CD4-positive, alpha-beta T cell (primary cell): ENCODE results near the gene CD24. TPM values are rescaled to one million over a fixed set of nuclear protein-coding genes. Genes with fewer than 3 reads are reported as not detected.

Experiments used
- ATAC-seq: fragments of 200-7000 bp; cut with Tn5 transposase; one replicate; pipeline ENCODE4 v1.10.0; 2022; ENCODE audit warnings: mild to moderate bottlenecking; ENCODE audit not compliant: poor library complexity
- CTCF ChIA-PET: fragments of 350-600 bp; sonication (Branson Sonifier 250); formaldehyde crosslinking; loops from one replicate; lab custom pipeline; 2021; ENCODE audit warnings: antibody characterized with exemption, inconsistent platforms; lab: Charles Lee
- POLR2A ChIA-PET: fragments of 350-600 bp; sonication (Branson Sonifier 250); formaldehyde crosslinking; loops from one replicate; lab custom pipeline; 2021; ENCODE audit warnings: antibody characterized with exemption, inconsistent platforms; lab: Charles Lee
- DNase-seq, 14 experiments: peaks; one replicate each; pipeline ENCODE4 v3.0.0-alpha.2; 2013 to 2020; ENCODE audit warnings: mixed read lengths in 2 of 14
- H3K27ac ChIP-seq, 2 donors: one replicate each; pipeline versions ENCODE4 v1.5.1 to v1.7.0; 2013; ENCODE audit warnings: low read length in 2 of 2, low read depth in 1 of 2, mild to moderate bottlenecking in 1 of 2
- H3K27me3 ChIP-seq, 2 experiments: 1 replicate in 1 of 2; 2 replicates in 1 of 2; pipeline versions ENCODE4 v1.6.1 to v1.7.0; 2013; ENCODE audit warnings: low read length in 2 of 2, control low read depth in 1 of 2, mild to moderate bottlenecking in 1 of 2, moderate library complexity in 1 of 2; ENCODE audit not compliant: insufficient read depth in 2 of 2, control insufficient read depth in 1 of 2
- H3K36me3 ChIP-seq: one replicate; pipeline ENCODE4 v1.6.1; 2013; ENCODE audit warnings: low read length, control low read depth; ENCODE audit not compliant: insufficient read depth
- H3K4me1 ChIP-seq: one replicate; pipeline ENCODE4 v1.6.1; 2013; ENCODE audit warnings: low read length, control low read depth; ENCODE audit not compliant: insufficient read depth
- H3K4me3 ChIP-seq: one replicate; pipeline ENCODE4 v1.5.1; 2013; ENCODE audit warnings: mild to moderate bottlenecking, low read length, moderate library complexity
- H3K9me3 ChIP-seq, 2 experiments: 1 replicate in 1 of 2; 2 replicates in 1 of 2; pipeline versions ENCODE4 v1.6.1 to v1.7.0; 2013; ENCODE audit warnings: low read length in 2 of 2, mild to moderate bottlenecking in 2 of 2, control low read depth in 1 of 2, moderate library complexity in 1 of 2; ENCODE audit not compliant: control insufficient read depth in 1 of 2, insufficient read depth in 1 of 2
- H3K27ac Mint-ChIP-seq: one replicate; pipeline ENCODE4 v1.8.0; 2020; ENCODE audit warnings: mixed read lengths
- H3K27me3 Mint-ChIP-seq: one replicate; pipeline ENCODE4 v1.8.0; 2021; ENCODE audit warnings: mixed read lengths
- H3K36me3 Mint-ChIP-seq: one replicate; pipeline ENCODE4 v1.8.0; 2021; ENCODE audit warnings: low read depth, mixed read lengths
- H3K4me1 Mint-ChIP-seq: one replicate; pipeline ENCODE4 v1.8.0; 2021; ENCODE audit warnings: low read depth, mixed read lengths
- H3K4me3 Mint-ChIP-seq: one replicate; pipeline ENCODE4 v1.8.0; 2020; ENCODE audit warnings: mild to moderate bottlenecking, mixed read lengths
- H3K9me3 Mint-ChIP-seq: one replicate; pipeline ENCODE4 v1.8.0; 2020; ENCODE audit warnings: mixed read lengths
- CTCF ChIP-seq: fragments of 200-600 bp; IDR thresholded peaks from one replicate; pipeline ENCODE4 v1.8.0; 2022; ENCODE audit warnings: antibody characterized with exemption, mild to moderate bottlenecking
- intact Hi-C, 2 experiments: fragments of 100-400 bp; cut with DNase I in 1 of 2; cut with micrococcal nuclease in 1 of 2; formaldehyde crosslinking; loops; one replicate each; pipeline versions ENCODE4 v1.15.1 to v1.9.0; 2023 to 2025; cut with DNase I, micrococcal nuclease
- total RNA-seq, 174 experiments: library from RNA in 2 of 174; stranded (reverse) in 2 of 174; gene quantifications; one replicate each; pipeline ENCODE4 v1.2.3 and lab custom pipeline; 2021 to 2026

The CD24 gene
- total RNA-seq, 2 experiments from 2014 or later = not detected

- ATAC-seq (no peak), DNase-seq (no peak)
- H3K9me3 ChIP-seq = no peaks in the 10 kb centered on the region
- intact Hi-C loops = no loop called here
- H3K4me3 ChIP-seq = no peak overlapping the region
- Mint-ChIP-seq H3K9me3 (no peaks in the 10 kb centered on the region), H3K4me3 (no peak overlapping the region), H3K27me3 (peaks cover 53% of the 10 kb centered on the region), H3K36me3 (no peaks in the 10 kb centered on the region), H3K27ac (no peak overlapping the region), H3K4me1 (no peaks in the 10 kb centered on the region)
- H3K4me1 ChIP-seq = no peaks in the 10 kb centered on the region
- H3K27me3 ChIP-seq = peaks cover 2 to 10% of the 10 kb centered on the region in 2 experiments
- ChIA-PET CTCF (no interaction called here), POLR2A (no interaction called here)
- no peak overlapping the region for H3K27ac ChIP-seq
- no peak for TF ChIP-seq CTCF
- no peaks in the 10 kb centered on the region for H3K36me3 ChIP-seq
These were observed 48.6 kb downstream of the CD24 start for GRCh38 chr6:106925948-106926347.

- Mint-ChIP-seq H3K27ac (no peak overlapping the region), H3K27me3 (peaks cover 53% of the 10 kb centered on the region), H3K4me3 (no peak overlapping the region), H3K36me3 (no peaks in the 10 kb centered on the region), H3K9me3 (no peaks in the 10 kb centered on the region), H3K4me1 (no peaks in the 10 kb centered on the region)
- ChIA-PET POLR2A (no interaction called here), CTCF (no interaction called here)
- Histone ChIP-seq H3K4me1 (no peaks in the 10 kb centered on the region), H3K36me3 (no peaks in the 10 kb centered on the region), H3K4me3 (no peak overlapping the region), H3K27me3 (peaks cover 2 to 10% of the 10 kb centered on the region in 2 experiments), H3K9me3 (no peaks in the 10 kb centered on the region), H3K27ac (no peak overlapping the region)
- TF ChIP-seq CTCF = no peak
- intact Hi-C loops = no loop called here
- DNase-seq (no peak), ATAC-seq (no peak)
These were observed 49.6 kb downstream of the CD24 start for GRCh38 chr6:106924694-106925523.

GRCh38 chr6:106922626-106923025 lies 51.9 kb downstream of the CD24 start:
- no peak for DNase-seq
- ATAC-seq = no peak
- ChIA-PET POLR2A (no interaction called here), CTCF (no interaction called here)
- H3K4me1 Mint-ChIP-seq = no peaks in the 10 kb centered on the region
- no peaks in the 10 kb centered on the region for H3K4me1 ChIP-seq
- peaks cover 52% of the 10 kb centered on the region for H3K27me3 Mint-ChIP-seq
- no peaks in the 10 kb centered on the region for H3K9me3 ChIP-seq
- no peak overlapping the region for H3K27ac ChIP-seq
- H3K36me3 Mint-ChIP-seq = no peaks in the 10 kb centered on the region
- no peak overlapping the region for H3K4me3 ChIP-seq
- no peaks in the 10 kb centered on the region for H3K36me3 ChIP-seq
- no peaks in the 10 kb centered on the region for H3K9me3 Mint-ChIP-seq
- peaks cover 0 to 10% of the 10 kb centered on the region in 2 experiments for H3K27me3 ChIP-seq
- intact Hi-C loops = no loop called here
- no peak overlapping the region for H3K27ac Mint-ChIP-seq
- no peak overlapping the region for H3K4me3 Mint-ChIP-seq
- TF ChIP-seq CTCF = no peak

Other genes with a start within 250 kb of the CD24 start
- gene MTRES1, start 53.5 kb upstream of the CD24 start, total RNA-seq = 10 to 100 TPM; 11.2 to 12.2 TPM
- under 1 TPM; 0.82 to 0.92 TPM for gene BEND3, start 140.8 kb upstream of the CD24 start, total RNA-seq